B cell (primary cell): Measurements from ENCODE around the gene PCGF3. TPM values are rescaled to one million over a fixed set of nuclear protein-coding genes. Genes with fewer than 3 reads are reported as not detected.

ENCODE experiments used
- ATAC-seq: fragments of 200-7000 bp; cut with Tn5 transposase; one replicate; pipeline ENCODE4 v1.10.0; 2021; ENCODE audit warnings: low read depth, mild to moderate bottlenecking, moderate number of reproducible peaks, moderate library complexity
- CTCF ChIA-PET: fragments of 350-600 bp; sonication (Branson Sonifier 250); formaldehyde crosslinking; loops from one replicate; lab custom pipeline; 2021; ENCODE audit warnings: antibody characterized with exemption, inconsistent platforms; lab: Charles Lee
- POLR2A ChIA-PET: fragments of 350-600 bp; sonication (Branson Sonifier 250); formaldehyde crosslinking; loops from one replicate; lab custom pipeline; 2021; ENCODE audit warnings: antibody characterized with exemption; lab: Charles Lee
- DNase-seq: peaks from one replicate; pipeline ENCODE4 v3.0.0; 2013
- H2AFZ ChIP-seq: 2 replicates; pipeline ENCODE4 v1.6.1; 2012; ENCODE audit warnings: mild to moderate bottlenecking, low read depth, low read length; ENCODE audit not compliant: insufficient read depth, poor library complexity, severe bottlenecking
- H3K27ac ChIP-seq, 2 donors: 1 replicate in 1 of 2; 2 replicates in 1 of 2; pipeline ENCODE4 v1.5.1; 2012 to 2013; ENCODE audit warnings: low read length in 2 of 2, mild to moderate bottlenecking in 2 of 2, moderate library complexity in 1 of 2
- H3K27me3 ChIP-seq, 4 experiments: fragments of 200-600 bp in 1 of 4; sonication (generic) in 1 of 4; replicated peaks in 1 of 4; 1 replicate in 2 of 4; 2 replicates in 2 of 4; pipeline versions ENCODE4 v1.6.1 to v1.7.0; 2013 to 2016; ENCODE audit warnings: low read length in 3 of 4, mild to moderate bottlenecking in 2 of 4, mixed read lengths in 1 of 4, moderate library complexity in 1 of 4; ENCODE audit not compliant: insufficient read depth in 4 of 4, control insufficient read depth in 3 of 4; ENCODE audit errors: control extremely low read depth in 1 of 4
- H3K36me3 ChIP-seq, 2 experiments: replicated peaks in 1 of 2; 1 replicate in 1 of 2; 2 replicates in 1 of 2; pipeline versions ENCODE4 v1.6.1 to v1.7.1; 2013; ENCODE audit warnings: low read length in 1 of 2; ENCODE audit not compliant: insufficient read depth in 2 of 2, control insufficient read depth in 1 of 2; ENCODE audit errors: control extremely low read depth in 1 of 2, extremely low read depth in 1 of 2
- H3K4me1 ChIP-seq, 2 donors: fragments of 200-600 bp in 1 of 2; sonication (generic) in 1 of 2; 1 replicate in 1 of 2; 2 replicates in 1 of 2; pipeline versions ENCODE4 v1.5.1 to v1.6.1; 2013 to 2017; ENCODE audit warnings: low read length in 2 of 2; ENCODE audit not compliant: control insufficient read depth in 2 of 2, insufficient read depth in 2 of 2
- H3K4me2 ChIP-seq: replicated peaks from 2 replicates; pipeline ENCODE3; 2012; ENCODE audit warnings: mild to moderate bottlenecking, low read depth, low read length; ENCODE audit not compliant: poor library complexity, severe bottlenecking
- H3K4me3 ChIP-seq, 5 experiments: fragments of 200-600 bp in 1 of 5; sonication (generic) in 1 of 5; 1 replicate in 3 of 5; 2 replicates in 2 of 5; pipeline versions ENCODE4 v1.5.1 to v1.7.0; 2011 to 2016; ENCODE audit warnings: low read length in 4 of 5, mild to moderate bottlenecking in 4 of 5, low read depth in 2 of 5, control low read depth in 1 of 5, moderate library complexity in 1 of 5; ENCODE audit not compliant: insufficient read depth in 1 of 5; ENCODE audit errors: control extremely low read depth in 1 of 5, extremely low read depth in 1 of 5
- H3K79me2 ChIP-seq: fragments of 200-600 bp; sonication (generic); one replicate; pipeline ENCODE4 v1.6.0; 2016; ENCODE audit warnings: low read length; ENCODE audit not compliant: control insufficient read depth, insufficient read depth
- H3K9ac ChIP-seq: fragments of 200-600 bp; sonication (generic); 2 replicates; pipeline ENCODE4 v1.6.1; 2017; ENCODE audit warnings: mild to moderate bottlenecking, low read length, moderate library complexity
- H3K9me3 ChIP-seq, 3 donors: one replicate each; pipeline versions ENCODE4 v1.6.1 to v1.7.1; 2013; ENCODE audit warnings: low read length in 2 of 3; ENCODE audit not compliant: control insufficient read depth in 2 of 3, insufficient read depth in 1 of 3; ENCODE audit errors: control extremely low read depth in 1 of 3
- H4K20me1 ChIP-seq: 2 replicates; pipeline ENCODE4 v1.6.0; 2012; ENCODE audit warnings: mild to moderate bottlenecking, low read length; ENCODE audit not compliant: insufficient read depth, control insufficient read depth, poor library complexity, severe bottlenecking
- H3K27ac Mint-ChIP-seq: one replicate; pipeline ENCODE4 v1.8.0; 2021; ENCODE audit warnings: mixed read lengths
- H3K27me3 Mint-ChIP-seq: one replicate; pipeline ENCODE4 v1.8.0; 2021; ENCODE audit warnings: mixed read lengths
- H3K4me1 Mint-ChIP-seq: one replicate; pipeline ENCODE4 v1.8.0; 2021; ENCODE audit warnings: mixed read lengths
- H3K4me3 Mint-ChIP-seq: one replicate; pipeline ENCODE4 v1.8.0; 2021; ENCODE audit warnings: mixed read lengths
- H3K9me3 Mint-ChIP-seq: one replicate; pipeline ENCODE4 v1.8.0; 2022; ENCODE audit warnings: mixed read lengths; ENCODE audit not compliant: insufficient read depth
- CTCF ChIP-seq: fragments of 200-600 bp; IDR thresholded peaks from one replicate; pipeline ENCODE4 v1.8.0; 2022; ENCODE audit warnings: antibody characterized with exemption, mild to moderate bottlenecking
- EZH2 ChIP-seq: IDR thresholded peaks from 2 replicates; pipeline ENCODE4 v1.6.1; 2012; ENCODE audit warnings: borderline replicate concordance, low read depth, mild to moderate bottlenecking, moderate library complexity, low read length; ENCODE audit not compliant: insufficient read depth, poor library complexity, severe bottlenecking
- whole genome bisulfite sequencing: methylation state at CpG from one replicate; pipeline ENCODE4 v1.1.5; 2013; ENCODE audit warnings: missing lambda C conversion rate; ENCODE audit not compliant: insufficient coverage; 5-methylcytosine and 5-hydroxymethylcytosine counted together
- intact Hi-C: fragments of 100-400 bp; cut with micrococcal nuclease; formaldehyde crosslinking; loops from one replicate; pipeline ENCODE4 v1.10.0; 2022
- polyA plus RNA-seq: library from polyadenylated mRNA; depleted of rRNA; stranded (reverse); fragments of >200 nt; gene quantifications from 2 replicates; pipeline ENCODE4 v1.2.3, GENCODE V29; 2012
- total RNA-seq, 2 donors: library from RNA; stranded (reverse); fragments of 120-200 nt in 1 of 2; gene quantifications; 1 replicate in 1 of 2; 2 replicates in 1 of 2; pipeline versions ENCODE4 v1.2.3 to v1.2.4, GENCODE V29; 2013 to 2022

PCGF3 gene
- total and polyA plus RNA-seq, 2 donors (not counting 1 experiment from before 2014, with no cell fraction given) = 65.7 to 90.3 TPM

GRCh38 chr4:794900-795725 is 89.5 kb downstream of the PCGF3 start:
- Mint-ChIP-seq H3K27me3 (peaks cover 48% of the 10 kb centered on the region), H3K4me3 (peak overlapping the region; percentile 65), H3K9me3 (no peaks in the 10 kb centered on the region), H3K27ac (no peak overlapping the region), H3K4me1 (peaks cover 29% of the 10 kb centered on the region)
- POLR2A ChIA-PET = no interaction called here
- peaks cover 36 to 39% of the 10 kb centered on the region in 2 donors for H3K4me1 ChIP-seq
- peak overlapping the region in 3 of 5 experiments; percentile 1 to 41 (median 11) for H3K4me3 ChIP-seq
- intact Hi-C loops = no loop called here
- ATAC-seq = no peak
- peak overlapping the region; percentile 69 for H3K4me2 ChIP-seq
- peak overlapping the region; percentile 26 for H3K9ac ChIP-seq
- H3K9me3 ChIP-seq = peaks cover 0 to 9% (median 0%) of the 10 kb centered on the region in 3 donors
- H2AFZ ChIP-seq = peak overlapping the region; percentile 42
- no peaks in the 10 kb centered on the region for H3K79me2 ChIP-seq
- 5% methylated on average over 53 of the region's 71 CpGs for WGBS
- peak; percentile 27 for DNase-seq
- H4K20me1 ChIP-seq = no peaks in the 10 kb centered on the region
- TF ChIP-seq EZH2 (peak; percentile 55), CTCF (no peak)
- H3K27ac ChIP-seq = no peak overlapping the region
- H3K27me3 ChIP-seq = peaks cover 0 to 54% (median 31%) of the 10 kb centered on the region in 4 experiments
- CTCF ChIA-PET = interaction anchor here (1.5 kb wide), 1 partner anchor 52 kb away, joined by 4 read pairs; no protein-coding TSS in a partner anchor
- no peaks in the 10 kb centered on the region for H3K36me3 ChIP-seq

DNA sequence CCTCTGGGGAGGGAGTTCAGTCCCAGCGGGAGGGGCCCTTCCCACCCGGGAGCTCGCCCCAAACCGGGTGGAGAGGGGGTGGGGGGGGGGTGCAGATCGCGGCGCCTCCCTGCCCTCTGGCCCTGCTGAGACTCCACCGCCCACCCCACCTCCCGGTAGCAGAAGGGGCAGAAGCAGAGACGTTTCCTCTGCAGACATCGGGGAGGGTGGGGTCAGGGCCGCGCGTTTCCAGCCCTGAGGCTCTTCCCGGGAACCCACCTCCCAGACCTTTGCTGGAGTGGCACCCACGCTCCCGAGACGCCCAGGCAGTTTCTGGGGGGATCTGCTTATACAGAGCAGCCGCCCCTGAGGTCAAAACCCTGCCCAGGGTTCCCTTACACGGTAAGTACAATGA is 90.1 kb downstream of the PCGF3 start:
- H3K9me3 ChIP-seq = peaks cover 0 to 9% (median 0%) of the 10 kb centered on the region in 3 donors
- WGBS = 21% methylated on average over 11 of the region's 20 CpGs
- intact Hi-C loops = no loop called here
- H3K27ac ChIP-seq = no peak overlapping the region
- no peak overlapping the region for H2AFZ ChIP-seq
- TF ChIP-seq CTCF (no peak), EZH2 (no peak)
- no peaks in the 10 kb centered on the region for H4K20me1 ChIP-seq
- peaks cover 45% of the 10 kb centered on the region for H3K27me3 Mint-ChIP-seq
- ChIA-PET POLR2A (no interaction called here), CTCF (interaction anchor here (1.5 kb wide), 1 partner anchor 53 kb away, joined by 4 read pairs; no protein-coding TSS in a partner anchor)
- DNase-seq = no peak
- no peak overlapping the region for H3K4me3 Mint-ChIP-seq
- peaks cover 0 to 52% (median 31%) of the 10 kb centered on the region in 4 experiments for H3K27me3 ChIP-seq
- peaks cover 36 to 39% of the 10 kb centered on the region in 2 donors for H3K4me1 ChIP-seq
- no peaks in the 10 kb centered on the region for H3K79me2 ChIP-seq
- H3K36me3 ChIP-seq = no peaks in the 10 kb centered on the region
- no peaks in the 10 kb centered on the region for H3K9me3 Mint-ChIP-seq
- H3K4me1 Mint-ChIP-seq = peaks cover 29% of the 10 kb centered on the region
- H3K4me3 ChIP-seq = no peak overlapping the region
- peak overlapping the region; percentile 26 for H3K9ac ChIP-seq
- no peak for ATAC-seq
- peak overlapping the region; percentile 69 for H3K4me2 ChIP-seq
- H3K27ac Mint-ChIP-seq = no peak overlapping the region
